ENCODE results near the gene PITPNB. TPM values are rescaled to one million over a fixed set of nuclear protein-coding genes. Genes with fewer than 3 reads are reported as not detected.

PITPNB gene
- polyA plus RNA-seq, 4 donors, result 13.2 to 47.5 (median 22.8) TPM

- Histone ChIP-seq H3K9me3 (ENCODE audit: control insufficient read depth in 2 of 2, insufficient read depth in 1 of 2, low read depth in 1 of 2, low read length in 1 of 2) (peaks cover 0 to 6% of the 10 kb centered on the region in 2 donors), H3K27ac (ENCODE audit: low read depth in 1 of 3, low read length in 2 of 3) (no peak overlapping the region), H3K36me3 (ENCODE audit: control insufficient read depth in 3 of 3, insufficient read depth in 2 of 3, low read depth in 1 of 3, low read length in 3 of 3) (no peaks in the 10 kb centered on the region), H3K27me3 (ENCODE audit: control insufficient read depth in 3 of 3, insufficient read depth in 3 of 3, low read length in 3 of 3) (no peaks in the 10 kb centered on the region), H3K4me1 (ENCODE audit: control insufficient read depth in 3 of 3, insufficient read depth in 2 of 3, low read depth in 1 of 3, low read length in 2 of 3) (peaks cover 0 to 9% (median 0%) of the 10 kb centered on the region in 3 donors), H3K4me3 (ENCODE audit: low read depth in 1 of 3, low read length in 3 of 3) (no peak overlapping the region)
- WGBS, 3 donors, result 44 to 100% (median 91%) methylated on average over 2 of the region's 2 CpGs
- no peak for FAIRE-seq
- no peak for DNase-seq
These were observed 85.3 kb downstream of the PITPNB start for GRCh38 chr22:27833803-27834202.

GRCh38 chr22:27832606-27833005 lies 86.5 kb downstream of the PITPNB start:
- no peak for FAIRE-seq
- H3K27me3 ChIP-seq (ENCODE audit: control insufficient read depth in 3 of 3, insufficient read depth in 3 of 3, low read length in 3 of 3), result no peaks in the 10 kb centered on the region
- no peak overlapping the region for H3K4me3 ChIP-seq (ENCODE audit: low read depth in 1 of 3, low read length in 3 of 3)
- H3K9me3 ChIP-seq (ENCODE audit: control insufficient read depth in 2 of 2, insufficient read depth in 1 of 2, low read depth in 1 of 2, low read length in 1 of 2), result peaks cover 0 to 3% of the 10 kb centered on the region in 2 donors
- peaks cover 0 to 9% (median 0%) of the 10 kb centered on the region in 3 donors for H3K4me1 ChIP-seq (ENCODE audit: control insufficient read depth in 3 of 3, insufficient read depth in 2 of 3, low read depth in 1 of 3, low read length in 2 of 3)
- no peak for DNase-seq
- no peak overlapping the region for H3K27ac ChIP-seq (ENCODE audit: low read depth in 1 of 3, low read length in 2 of 3)
- no peaks in the 10 kb centered on the region for H3K36me3 ChIP-seq (ENCODE audit: control insufficient read depth in 3 of 3, insufficient read depth in 2 of 3, low read depth in 1 of 3, low read length in 3 of 3)
- WGBS, 3 donors, result 92 to 94% (median 93%) methylated on average over 7 of the region's 7 CpGs

DNA sequence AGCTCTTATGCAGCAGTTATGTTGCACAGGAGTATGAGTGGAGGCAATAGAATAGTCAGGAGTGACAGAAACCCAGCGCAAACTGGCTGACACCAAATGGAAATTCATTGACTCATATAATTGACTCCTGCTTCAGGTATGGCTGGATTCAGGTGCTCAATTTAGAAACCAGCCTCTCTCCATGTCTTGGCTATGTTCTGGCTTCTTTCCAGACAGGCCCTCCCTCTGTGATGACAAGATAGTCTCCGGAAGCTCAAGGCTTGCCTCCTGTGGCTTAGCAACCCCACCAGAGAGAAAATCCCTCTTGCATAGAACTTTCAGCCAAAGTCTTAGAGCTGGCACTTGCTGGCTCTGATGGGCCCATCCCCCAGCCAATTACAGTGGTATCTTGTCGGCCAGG lies 89.4 kb downstream of the PITPNB start:
- no peak for FAIRE-seq
- H3K27ac ChIP-seq (ENCODE audit: low read depth in 1 of 3, low read length in 2 of 3), result no peak overlapping the region
- peaks cover 0 to 6% of the 10 kb centered on the region in 2 donors for H3K9me3 ChIP-seq (ENCODE audit: control insufficient read depth in 2 of 2, insufficient read depth in 1 of 2, low read depth in 1 of 2, low read length in 1 of 2)
- H3K4me1 ChIP-seq (ENCODE audit: control insufficient read depth in 3 of 3, insufficient read depth in 2 of 3, low read depth in 1 of 3, low read length in 2 of 3), result no peaks in the 10 kb centered on the region
- no peak overlapping the region for H3K4me3 ChIP-seq (ENCODE audit: low read depth in 1 of 3, low read length in 3 of 3)
- no peak for DNase-seq
- no peaks in the 10 kb centered on the region for H3K27me3 ChIP-seq (ENCODE audit: control insufficient read depth in 3 of 3, insufficient read depth in 3 of 3, low read length in 3 of 3)
- 88 to 90% (median 89%) methylated on average over 3 of the region's 3 CpGs for WGBS, 3 donors
- H3K36me3 ChIP-seq (ENCODE audit: control insufficient read depth in 3 of 3, insufficient read depth in 2 of 3, low read depth in 1 of 3, low read length in 3 of 3), result no peaks in the 10 kb centered on the region

DNA sequence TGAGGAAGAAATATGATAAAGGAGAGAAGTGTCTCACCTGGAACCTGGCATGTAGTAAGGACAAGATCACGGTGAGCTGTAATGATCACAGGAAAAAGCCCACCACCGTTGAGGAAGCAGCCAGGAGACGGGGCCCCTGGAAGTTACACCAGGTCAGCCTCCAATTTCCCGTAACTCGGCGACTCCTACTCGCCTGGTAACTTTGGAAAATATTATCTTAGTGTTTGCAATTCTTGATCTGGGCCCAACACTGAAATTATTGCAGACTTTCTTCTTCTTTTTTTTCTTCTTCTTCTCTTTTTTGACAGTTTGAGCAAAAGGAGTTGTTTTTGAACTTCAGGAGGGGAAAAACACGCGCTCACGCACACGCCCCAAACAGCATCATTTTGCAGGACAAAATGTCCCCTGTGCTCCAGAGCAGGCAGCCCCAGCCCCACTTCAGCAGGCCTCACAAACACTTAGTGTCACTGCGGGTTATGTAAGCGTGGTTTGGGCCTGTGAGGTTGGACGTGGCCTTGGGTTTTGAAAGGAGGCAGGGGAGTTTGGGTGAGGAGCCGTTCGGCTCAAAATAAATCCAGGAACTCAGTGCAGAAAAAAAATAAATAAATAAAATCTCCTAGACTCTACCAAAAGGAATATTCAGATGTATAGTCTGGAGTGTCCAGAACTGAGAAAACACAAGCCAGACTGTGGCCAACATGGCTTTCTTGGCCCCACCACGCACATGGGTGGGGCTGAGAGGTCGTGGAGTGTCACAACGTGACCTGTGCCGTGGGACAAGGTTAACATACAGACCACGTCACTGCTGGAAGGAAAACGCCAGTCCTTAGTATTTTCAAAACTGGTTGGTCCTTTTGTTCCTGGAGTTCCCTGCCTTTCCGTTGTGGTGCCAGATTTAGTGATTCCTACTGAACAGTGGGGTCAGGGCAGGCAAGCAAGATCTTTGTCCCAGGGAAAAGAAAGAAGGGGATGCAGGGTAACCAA lies 91.2 kb downstream of the PITPNB start:
- Histone ChIP-seq H3K4me3 (ENCODE audit: low read depth in 1 of 3, low read length in 3 of 3) (no peak overlapping the region), H3K27ac (ENCODE audit: low read depth in 1 of 3, low read length in 2 of 3) (no peak overlapping the region), H3K9me3 (ENCODE audit: control insufficient read depth in 2 of 2, insufficient read depth in 1 of 2, low read depth in 1 of 2, low read length in 1 of 2) (peaks cover 0 to 9% of the 10 kb centered on the region in 2 donors), H3K4me1 (ENCODE audit: control insufficient read depth in 3 of 3, insufficient read depth in 2 of 3, low read depth in 1 of 3, low read length in 2 of 3) (no peaks in the 10 kb centered on the region), H3K36me3 (ENCODE audit: control insufficient read depth in 3 of 3, insufficient read depth in 2 of 3, low read depth in 1 of 3, low read length in 3 of 3) (no peaks in the 10 kb centered on the region), H3K27me3 (ENCODE audit: control insufficient read depth in 3 of 3, insufficient read depth in 3 of 3, low read length in 3 of 3) (no peaks in the 10 kb centered on the region)
- no peak for DNase-seq
- 85 to 86% (median 85%) methylated on average over 23 of the region's 23 CpGs for WGBS, 3 donors
- FAIRE-seq, result no peak

DNA sequence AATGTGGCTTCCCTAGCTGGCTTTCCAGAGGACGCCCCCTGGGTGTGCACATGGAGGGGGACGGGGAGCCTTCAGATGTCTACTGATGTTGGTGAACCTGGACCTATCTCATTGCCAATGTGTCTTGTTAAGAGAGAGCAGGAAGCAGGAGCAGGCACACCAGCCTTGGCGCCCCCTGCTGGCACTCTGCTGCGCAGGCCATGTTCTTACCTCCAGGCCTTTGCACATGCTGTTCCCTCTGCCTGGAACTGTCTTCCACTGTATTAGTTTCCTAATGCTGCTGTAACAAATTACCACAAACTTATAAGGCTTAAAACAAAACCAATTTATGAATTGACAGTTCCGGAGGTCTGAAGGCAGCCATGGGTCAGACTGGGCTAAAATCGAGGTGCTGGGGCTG lies 93.9 kb downstream of the PITPNB start:
- Histone ChIP-seq H3K4me1 (ENCODE audit: control insufficient read depth in 3 of 3, insufficient read depth in 2 of 3, low read depth in 1 of 3, low read length in 2 of 3) (no peaks in the 10 kb centered on the region), H3K4me3 (ENCODE audit: low read depth in 1 of 3, low read length in 3 of 3) (no peak overlapping the region), H3K27ac (ENCODE audit: low read depth in 1 of 3, low read length in 2 of 3) (no peak overlapping the region), H3K36me3 (ENCODE audit: control insufficient read depth in 3 of 3, insufficient read depth in 2 of 3, low read depth in 1 of 3, low read length in 3 of 3) (no peaks in the 10 kb centered on the region), H3K27me3 (ENCODE audit: control insufficient read depth in 3 of 3, insufficient read depth in 3 of 3, low read length in 3 of 3) (no peaks in the 10 kb centered on the region), H3K9me3 (ENCODE audit: control insufficient read depth in 2 of 2, insufficient read depth in 1 of 2, low read depth in 1 of 2, low read length in 1 of 2) (peaks cover 0 to 9% of the 10 kb centered on the region in 2 donors)
- no peak for DNase-seq
- 90 to 94% (median 92%) methylated on average over 6 of the region's 6 CpGs for WGBS, 3 donors
- FAIRE-seq, result no peak

- H3K27me3 ChIP-seq (ENCODE audit: control insufficient read depth in 3 of 3, insufficient read depth in 3 of 3, low read length in 3 of 3), result no peaks in the 10 kb centered on the region
- 61 to 100% (median 95%) methylated on average over 1 of the region's 1 CpG for WGBS, 3 donors
- no peaks in the 10 kb centered on the region for H3K4me1 ChIP-seq (ENCODE audit: control insufficient read depth in 3 of 3, insufficient read depth in 2 of 3, low read depth in 1 of 3, low read length in 2 of 3)
- FAIRE-seq, result no peak
- H3K36me3 ChIP-seq (ENCODE audit: control insufficient read depth in 3 of 3, insufficient read depth in 2 of 3, low read depth in 1 of 3, low read length in 3 of 3), result no peaks in the 10 kb centered on the region
- H3K4me3 ChIP-seq (ENCODE audit: low read depth in 1 of 3, low read length in 3 of 3), result no peak overlapping the region
- H3K27ac ChIP-seq (ENCODE audit: low read depth in 1 of 3, low read length in 2 of 3), result no peak overlapping the region
- H3K9me3 ChIP-seq (ENCODE audit: control insufficient read depth in 2 of 2, insufficient read depth in 1 of 2, low read depth in 1 of 2, low read length in 1 of 2), result peaks cover 0 to 9% of the 10 kb centered on the region in 2 donors
- no peak for DNase-seq
These were observed 95.8 kb downstream of the PITPNB start for GRCh38 chr22:27823221-27823620.

- FAIRE-seq (no peak), DNase-seq (no peak)
- H3K27me3 ChIP-seq (ENCODE audit: control insufficient read depth in 3 of 3, insufficient read depth in 3 of 3, low read length in 3 of 3), result no peaks in the 10 kb centered on the region
- 32 to 65% (median 50%) methylated on average over 22 of the region's 22 CpGs for WGBS, 3 donors
- H3K36me3 ChIP-seq (ENCODE audit: control insufficient read depth in 3 of 3, insufficient read depth in 2 of 3, low read depth in 1 of 3, low read length in 3 of 3), result no peaks in the 10 kb centered on the region
- H3K4me3 ChIP-seq (ENCODE audit: low read depth in 1 of 3, low read length in 3 of 3), result no peak overlapping the region
- peaks cover 0 to 9% of the 10 kb centered on the region in 2 donors for H3K9me3 ChIP-seq (ENCODE audit: control insufficient read depth in 2 of 2, insufficient read depth in 1 of 2, low read depth in 1 of 2, low read length in 1 of 2)
- H3K27ac ChIP-seq (ENCODE audit: low read depth in 1 of 3, low read length in 2 of 3), result no peak overlapping the region
- no peaks in the 10 kb centered on the region for H3K4me1 ChIP-seq (ENCODE audit: control insufficient read depth in 3 of 3, insufficient read depth in 2 of 3, low read depth in 1 of 3, low read length in 2 of 3)
These were observed 97.9 kb downstream of the PITPNB start for GRCh38 chr22:27820896-27821866.

DNA sequence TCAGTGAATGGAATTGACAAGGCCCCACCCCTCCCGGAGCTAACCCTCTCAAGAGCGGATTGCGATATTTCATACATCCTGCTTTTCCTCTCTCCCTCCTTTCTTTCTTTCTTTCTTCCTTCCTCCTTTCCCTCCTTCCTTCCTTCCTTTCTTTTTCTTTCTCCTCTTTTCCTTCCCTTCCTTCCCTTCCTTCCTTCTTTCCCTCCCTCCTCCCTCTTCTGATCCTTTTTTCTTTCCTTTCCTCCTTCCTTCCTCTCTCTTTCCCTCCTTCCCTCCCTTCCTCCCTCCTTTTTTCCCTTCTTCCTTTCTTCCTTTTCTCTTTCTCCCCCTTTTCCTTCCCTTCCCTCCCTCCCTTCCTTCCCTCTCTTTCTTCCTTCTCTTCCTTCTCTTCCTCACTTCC lies 102.5 kb downstream of the PITPNB start:
- Histone ChIP-seq H3K9me3 (ENCODE audit: control insufficient read depth in 2 of 2, insufficient read depth in 1 of 2, low read depth in 1 of 2, low read length in 1 of 2) (no peaks in the 10 kb centered on the region), H3K36me3 (ENCODE audit: control insufficient read depth in 3 of 3, insufficient read depth in 2 of 3, low read depth in 1 of 3, low read length in 3 of 3) (no peaks in the 10 kb centered on the region), H3K27me3 (ENCODE audit: control insufficient read depth in 3 of 3, insufficient read depth in 3 of 3, low read length in 3 of 3) (no peaks in the 10 kb centered on the region), H3K27ac (ENCODE audit: low read depth in 1 of 3, low read length in 2 of 3) (no peak overlapping the region), H3K4me1 (ENCODE audit: control insufficient read depth in 3 of 3, insufficient read depth in 2 of 3, low read depth in 1 of 3, low read length in 2 of 3) (no peaks in the 10 kb centered on the region), H3K4me3 (ENCODE audit: low read depth in 1 of 3, low read length in 3 of 3) (no peak overlapping the region)
- DNase-seq (no peak), FAIRE-seq (no peak)
- 82 to 86% (median 84%) methylated on average over 3 of the region's 3 CpGs for WGBS, 3 donors

Data from small intestine (tissue), 7 donors.